A673 (cell line): ENCODE measurements around the gene NEURL1. TPM values are rescaled to one million over a fixed set of nuclear protein-coding genes. Genes with fewer than 3 reads are reported as not detected.

Experiments used
- BruUV-seq: library from RNA; stranded (reverse); fragments of 400-500 nt; replicated peaks from 2 replicates; lab custom pipeline; 2021; lab: Mats Ljungman, UMichigan
- CTCF ChIA-PET: fragments of 300-600 bp; sonication (Branson Sonifier 250); formaldehyde crosslinking; loops from one replicate; lab custom pipeline; 2022; ENCODE audit warnings: antibody characterized with exemption; lab: Charles Lee
- POLR2A ChIA-PET: fragments of 300-600 bp; sonication (Branson Sonifier 250); formaldehyde crosslinking; loops from one replicate; lab custom pipeline; 2022; ENCODE audit warnings: antibody characterized with exemption; ENCODE audit not compliant: low non-redundant PET; lab: Charles Lee
- DNase-seq: peaks from one replicate; pipeline ENCODE4 v3.0.0-alpha.2; 2015; ENCODE audit warnings: low spot score
- H3K27ac ChIP-seq: fragments of 200-600 bp; sonication (generic); 2 replicates; pipeline ENCODE4 v1.5.1; 2016; ENCODE audit warnings: mixed run types, low read depth, mild to moderate bottlenecking, mixed read lengths, antibody characterized with exemption, low read length; ENCODE audit not compliant: poor library complexity, severe bottlenecking
- H3K27me3 ChIP-seq: fragments of 200-600 bp; sonication (generic); replicated peaks from 2 replicates; pipeline ENCODE4 v1.6.1; 2017; ENCODE audit warnings: mixed run types, low read depth, mild to moderate bottlenecking, mixed read lengths, antibody characterized with exemption, low read length; ENCODE audit not compliant: insufficient read depth, poor library complexity
- H3K36me3 ChIP-seq: fragments of 200-600 bp; sonication (generic); 2 replicates; pipeline ENCODE4 v1.6.1; 2016; ENCODE audit warnings: mixed run types, mild to moderate bottlenecking, mixed read lengths, antibody characterized with exemption, low read length; ENCODE audit not compliant: insufficient read depth, poor library complexity, severe bottlenecking
- H3K4me1 ChIP-seq: fragments of 200-600 bp; sonication (generic); 2 replicates; pipeline ENCODE4 v1.6.1; 2017; ENCODE audit warnings: mixed run types, mild to moderate bottlenecking, mixed read lengths, antibody characterized with exemption, low read length; ENCODE audit not compliant: insufficient read depth, poor library complexity, severe bottlenecking
- H3K4me3 ChIP-seq: fragments of 200-600 bp; sonication (generic); 2 replicates; pipeline ENCODE4 v1.5.1; 2016; ENCODE audit warnings: low read depth, mixed run types, mild to moderate bottlenecking, mixed read lengths, low read length; ENCODE audit not compliant: poor library complexity, severe bottlenecking
- H3K9me3 ChIP-seq: fragments of 200-600 bp; sonication (generic); 2 replicates; pipeline ENCODE4 v1.6.1; 2016; ENCODE audit warnings: mixed run types, low read depth, mild to moderate bottlenecking, mixed read lengths, antibody characterized with exemption, low read length; ENCODE audit not compliant: poor library complexity, severe bottlenecking
- CTCF ChIP-seq: fragments of 300-800, 200-600 bp; sonication (generic); conservative IDR thresholded peaks from 2 replicates; pipeline ENCODE4 v1.5.1; 2017; ENCODE audit warnings: low read depth, mild to moderate bottlenecking, antibody characterized with exemption, low read length, moderate library complexity, mixed read lengths
- EZH2 ChIP-seq: fragments of 200-600 bp; sonication (generic); IDR thresholded peaks from 2 replicates; pipeline ENCODE4 v1.6.1; 2017; ENCODE audit warnings: borderline replicate concordance, low read depth, mild to moderate bottlenecking, mixed read lengths, antibody characterized with exemption, low read length; ENCODE audit not compliant: poor library complexity, severe bottlenecking
- intact Hi-C: fragments of 100-400 bp; cut with micrococcal nuclease; formaldehyde crosslinking; loops from one replicate; pipeline ENCODE4 v1.10.0; 2022; ENCODE audit not compliant: unreplicated experiment
- total RNA-seq: library from RNA; stranded (reverse); gene quantifications from 2 replicates; pipeline ENCODE4 v1.2.3, GENCODE V29; 2021

Gene NEURL1
- total RNA-seq, 1 experiment from 2014 or later = 0.52 TPM

- TF ChIP-seq EZH2 (no peak), CTCF (no peak)
- intact Hi-C loops = loop anchor here (5.0 kb wide), 1 partner anchor 70 kb away; no protein-coding TSS in a partner anchor
- POLR2A ChIA-PET = no interaction called here
- no peak overlapping the region for H3K4me3 ChIP-seq
- no TSS peak for BruUV-seq
- no peaks in the 10 kb centered on the region for H3K4me1 ChIP-seq
- no peak for DNase-seq
- CTCF ChIA-PET = no interaction called here
- H3K27ac ChIP-seq = no peak overlapping the region
- no peaks in the 10 kb centered on the region for H3K27me3 ChIP-seq
- no peaks in the 10 kb centered on the region for H3K36me3 ChIP-seq
- no peaks in the 10 kb centered on the region for H3K9me3 ChIP-seq
These were observed 6.1 kb upstream of the NEURL1 start for GRCh38 chr10:103487410-103487708.

- POLR2A ChIA-PET = no interaction called here
- H3K4me1 ChIP-seq = peaks cover 15% of the 10 kb centered on the region
- no TSS peak for BruUV-seq
These were observed 2.6 kb upstream of the NEURL1 start for GRCh38 chr10:103490986-103491314.

GRCh38 chr10:103491729-103492364 is 1.7 kb upstream of the NEURL1 start:
- POLR2A ChIA-PET = no interaction called here
- intact Hi-C loops = no loop called here
- peak; percentile 39 for DNase-seq
- no peak overlapping the region for H3K27ac ChIP-seq
- no peak for TF ChIP-seq CTCF
- no peak for TF ChIP-seq EZH2
- CTCF ChIA-PET = no interaction called here
- peaks cover 15% of the 10 kb centered on the region for H3K4me1 ChIP-seq
- no TSS peak for BruUV-seq
- H3K27me3 ChIP-seq = peaks cover 34% of the 10 kb centered on the region
- H3K4me3 ChIP-seq = no peak overlapping the region
- no peaks in the 10 kb centered on the region for H3K9me3 ChIP-seq
- H3K36me3 ChIP-seq = no peaks in the 10 kb centered on the region

More at GRCh38 chr10:103490986-103491314, 2.6 kb upstream of the NEURL1 start:
- no peaks in the 10 kb centered on the region for H3K9me3 ChIP-seq
- H3K27me3 ChIP-seq = peaks cover 25% of the 10 kb centered on the region
- H3K4me3 ChIP-seq = no peak overlapping the region
- intact Hi-C loops = no loop called here
- no peaks in the 10 kb centered on the region for H3K36me3 ChIP-seq
- no peak for DNase-seq
- CTCF ChIA-PET = no interaction called here
- TF ChIP-seq CTCF (no peak), EZH2 (no peak)
- no peak overlapping the region for H3K27ac ChIP-seq
